Endothelial cell (in vitro differentiated cells): Measurements from ENCODE around the gene TRANK1. TPM values are rescaled to one million over a fixed set of nuclear protein-coding genes. Genes with fewer than 3 reads are reported as not detected.

Experiments
- DNase-seq: peaks from one replicate; pipeline ENCODE4 v3.0.0; 2021; ENCODE audit warnings: low spot score
- H3K27ac Mint-ChIP-seq: one replicate; pipeline ENCODE4 v1.8.0; 2021; ENCODE audit warnings: mixed read lengths, inconsistent platforms; ENCODE audit not compliant: unreplicated experiment
- H3K27me3 Mint-ChIP-seq: one replicate; pipeline ENCODE4 v1.8.0; 2021; ENCODE audit warnings: mild to moderate bottlenecking, moderate library complexity, mixed read lengths, inconsistent platforms; ENCODE audit not compliant: unreplicated experiment
- H3K36me3 Mint-ChIP-seq: one replicate; pipeline ENCODE4 v1.8.0; 2021; ENCODE audit warnings: mild to moderate bottlenecking, low read depth, mixed read lengths, inconsistent platforms; ENCODE audit not compliant: unreplicated experiment
- H3K4me1 Mint-ChIP-seq: one replicate; pipeline ENCODE4 v1.8.0; 2021; ENCODE audit warnings: mild to moderate bottlenecking, mixed read lengths, inconsistent platforms; ENCODE audit not compliant: unreplicated experiment
- H3K4me3 Mint-ChIP-seq: one replicate; pipeline ENCODE4 v1.8.0; 2021; ENCODE audit warnings: mild to moderate bottlenecking, mixed read lengths, inconsistent platforms; ENCODE audit not compliant: unreplicated experiment
- H3K9me3 Mint-ChIP-seq: one replicate; pipeline ENCODE4 v1.8.0; 2021; ENCODE audit warnings: mixed read lengths, inconsistent platforms; ENCODE audit not compliant: unreplicated experiment
- total RNA-seq: library from RNA; stranded (reverse); fragmentation: NEBNext Ultra II Directional; extraction: Animal tissue kit (Norgen Biotek cat#: 25700); gene quantifications from one replicate; pipeline ENCODE4 v1.2.1, GENCODE V29; 2021; ENCODE audit not compliant: unreplicated experiment
- TF ChIP-seq, protein P1 (sequence below): fragments of 200-600 bp; sonication (generic); IDR thresholded peaks from one replicate; pipeline ENCODE4 v1.5.0; 2021; ENCODE audit warnings: antibody characterized with exemption; ENCODE audit not compliant: unreplicated experiment

TRANK1 gene
- total RNA-seq, 1 donor from 2014 or later: 2.8 TPM

DNA sequence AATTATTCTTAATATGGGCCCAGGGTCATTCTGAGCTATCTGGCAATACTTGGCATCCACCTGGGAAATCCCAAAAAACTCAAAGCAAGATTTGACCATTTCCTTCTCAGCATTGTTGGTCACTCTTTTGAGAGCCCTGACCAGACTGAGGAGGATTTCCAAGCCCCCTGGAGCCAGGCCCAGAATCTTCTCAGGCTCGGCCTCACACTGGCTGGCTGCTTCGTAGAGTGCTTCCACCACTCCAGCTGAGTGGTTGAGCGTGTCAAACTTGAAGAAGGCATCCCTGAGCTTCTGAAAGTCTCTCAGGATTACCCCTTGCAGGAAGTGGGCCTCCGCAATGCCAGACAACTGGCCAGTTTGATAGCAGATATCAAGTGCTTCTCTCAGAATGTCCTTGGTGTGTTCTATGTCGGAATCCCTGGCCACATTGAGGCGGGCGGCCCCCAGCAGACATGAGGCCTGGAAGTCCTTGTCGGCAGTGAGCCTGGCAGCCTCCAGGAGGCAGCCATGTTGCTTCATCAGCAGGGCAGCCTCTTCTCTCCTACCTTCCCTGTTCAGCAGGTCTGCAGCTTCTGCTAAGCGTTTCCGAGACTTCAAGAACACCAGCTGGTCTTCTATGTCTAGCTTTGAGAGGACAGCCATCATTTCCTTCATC, 111.6 kb downstream of the TRANK1 start:
- no peak overlapping the region for H3K27ac Mint-ChIP-seq
- TF ChIP-seq, protein P1, sequence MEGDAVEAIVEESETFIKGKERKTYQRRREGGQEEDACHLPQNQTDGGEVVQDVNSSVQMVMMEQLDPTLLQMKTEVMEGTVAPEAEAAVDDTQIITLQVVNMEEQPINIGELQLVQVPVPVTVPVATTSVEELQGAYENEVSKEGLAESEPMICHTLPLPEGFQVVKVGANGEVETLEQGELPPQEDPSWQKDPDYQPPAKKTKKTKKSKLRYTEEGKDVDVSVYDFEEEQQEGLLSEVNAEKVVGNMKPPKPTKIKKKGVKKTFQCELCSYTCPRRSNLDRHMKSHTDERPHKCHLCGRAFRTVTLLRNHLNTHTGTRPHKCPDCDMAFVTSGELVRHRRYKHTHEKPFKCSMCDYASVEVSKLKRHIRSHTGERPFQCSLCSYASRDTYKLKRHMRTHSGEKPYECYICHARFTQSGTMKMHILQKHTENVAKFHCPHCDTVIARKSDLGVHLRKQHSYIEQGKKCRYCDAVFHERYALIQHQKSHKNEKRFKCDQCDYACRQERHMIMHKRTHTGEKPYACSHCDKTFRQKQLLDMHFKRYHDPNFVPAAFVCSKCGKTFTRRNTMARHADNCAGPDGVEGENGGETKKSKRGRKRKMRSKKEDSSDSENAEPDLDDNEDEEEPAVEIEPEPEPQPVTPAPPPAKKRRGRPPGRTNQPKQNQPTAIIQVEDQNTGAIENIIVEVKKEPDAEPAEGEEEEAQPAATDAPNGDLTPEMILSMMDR: no peak
- H3K36me3 Mint-ChIP-seq: no peaks in the 10 kb centered on the region
- no peak for DNase-seq
- H3K4me1 Mint-ChIP-seq: peaks cover 5% of the 10 kb centered on the region
- no peak overlapping the region for H3K4me3 Mint-ChIP-seq
- no peaks in the 10 kb centered on the region for H3K27me3 Mint-ChIP-seq
- no peaks in the 10 kb centered on the region for H3K9me3 Mint-ChIP-seq

DNA sequence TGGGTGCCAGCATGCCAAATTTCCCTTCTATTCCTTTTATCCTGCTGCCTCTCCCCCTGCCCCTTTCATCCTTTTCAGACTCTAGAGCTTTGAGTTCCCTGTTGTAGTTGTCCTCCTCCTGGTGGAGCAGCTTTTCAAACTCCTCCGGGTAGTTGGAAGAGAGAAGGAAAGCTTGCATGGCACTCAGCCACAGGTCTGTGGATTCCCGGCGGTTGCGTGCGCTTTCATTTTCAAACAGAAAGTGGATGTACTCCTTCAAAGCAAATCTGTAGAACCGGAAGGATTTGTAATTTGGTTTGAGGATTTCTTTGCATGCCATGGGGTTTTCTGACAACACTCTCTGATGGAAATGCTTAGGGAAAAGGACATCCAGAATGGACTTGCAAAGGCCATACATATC, 112.4 kb downstream of the TRANK1 start:
- Mint-ChIP-seq H3K27me3 (no peaks in the 10 kb centered on the region), H3K27ac (no peak overlapping the region), H3K4me1 (peaks cover 5% of the 10 kb centered on the region), H3K9me3 (no peaks in the 10 kb centered on the region), H3K36me3 (no peaks in the 10 kb centered on the region), H3K4me3 (no peak overlapping the region)
- DNase-seq: no peak
- TF ChIP-seq, protein P1: no peak

DNA sequence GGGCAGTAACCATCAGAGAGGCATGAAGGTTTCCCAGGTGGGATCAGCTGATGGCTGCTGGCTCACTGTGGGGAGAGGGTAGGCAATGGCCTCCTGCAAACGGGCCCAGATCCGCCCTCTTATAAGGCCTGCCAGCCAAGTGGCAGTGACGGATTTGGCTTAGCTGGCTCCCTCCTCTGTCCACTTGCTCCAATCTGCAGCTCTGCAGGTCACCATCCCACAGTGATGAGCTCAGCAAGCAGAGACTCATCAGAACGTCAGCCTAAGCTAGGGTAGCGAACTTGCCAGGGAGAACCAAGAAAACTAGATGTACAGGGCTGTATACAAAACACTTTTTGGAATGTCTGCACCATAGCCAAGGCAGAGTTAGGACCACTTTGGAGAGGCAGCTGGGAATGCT, 117.7 kb downstream of the TRANK1 start:
- peaks cover 5% of the 10 kb centered on the region for H3K4me1 Mint-ChIP-seq
- no peaks in the 10 kb centered on the region for H3K9me3 Mint-ChIP-seq
- H3K27ac Mint-ChIP-seq: no peak overlapping the region
- TF ChIP-seq, protein P1: no peak
- H3K4me3 Mint-ChIP-seq: no peak overlapping the region
- H3K27me3 Mint-ChIP-seq: peaks cover 2% of the 10 kb centered on the region
- H3K36me3 Mint-ChIP-seq: no peaks in the 10 kb centered on the region
- DNase-seq: no peak

DNA sequence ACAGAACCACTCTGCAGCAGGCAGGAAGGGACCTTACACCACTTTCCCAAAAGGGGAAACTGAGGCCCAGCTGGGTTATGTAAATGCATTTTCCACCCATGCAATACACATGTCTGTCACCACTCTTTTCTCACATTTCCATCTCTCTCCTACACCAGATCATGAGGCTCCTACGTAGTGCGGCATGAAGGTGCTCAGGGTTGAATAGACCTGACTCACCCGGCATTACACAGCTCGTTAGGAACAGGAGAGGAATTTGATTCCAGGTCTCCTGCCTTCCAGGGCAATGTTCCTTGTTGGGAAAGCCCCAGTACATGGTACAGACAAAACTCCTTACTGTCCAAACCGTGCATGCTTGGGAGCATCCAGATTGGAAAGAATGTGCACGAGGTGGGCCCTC, 118.6 kb downstream of the TRANK1 start:
- Mint-ChIP-seq H3K4me3 (no peak overlapping the region), H3K36me3 (no peaks in the 10 kb centered on the region), H3K9me3 (no peaks in the 10 kb centered on the region), H3K27me3 (peaks cover 2% of the 10 kb centered on the region), H3K4me1 (peaks cover 5% of the 10 kb centered on the region), H3K27ac (no peak overlapping the region)
- DNase-seq: no peak
- TF ChIP-seq, protein P1: no peak

DNA sequence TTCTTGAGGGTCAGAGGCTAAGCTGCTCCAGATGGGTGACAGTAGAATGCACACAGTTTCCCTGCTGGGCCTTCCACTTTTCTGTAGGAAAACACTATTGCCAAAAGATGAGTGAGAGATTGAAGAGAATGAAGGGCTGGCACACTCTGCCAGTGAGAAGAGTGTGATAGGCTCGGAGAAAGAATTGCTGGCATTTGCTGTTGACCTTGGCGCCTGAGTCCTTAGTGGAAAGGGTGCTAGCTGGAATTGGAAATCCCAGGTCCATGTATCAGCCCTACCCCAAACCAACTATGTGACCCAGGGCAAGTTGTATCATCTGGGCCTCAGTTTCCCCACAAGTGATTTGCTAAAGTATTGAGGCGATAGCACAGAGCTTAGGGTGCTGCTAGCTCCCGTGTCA, 120.4 kb downstream of the TRANK1 start:
- TF ChIP-seq, protein P1: no peak
- DNase-seq: no peak
- Mint-ChIP-seq H3K27ac (no peak overlapping the region), H3K27me3 (peaks cover 2% of the 10 kb centered on the region), H3K36me3 (no peaks in the 10 kb centered on the region), H3K4me1 (peaks cover 5% of the 10 kb centered on the region), H3K4me3 (no peak overlapping the region), H3K9me3 (no peaks in the 10 kb centered on the region)
